Measurements from ENCODE around the gene PARD6B. TPM values are rescaled to one million over a fixed set of nuclear protein-coding genes. Genes with fewer than 3 reads are reported as not detected.
"Not testable (repeated sequence)": the region's sequence is repeated elsewhere in the genome, so short reads cannot be mapped to it uniquely, and the experiment has no call there.

The PARD6B gene
- polyA plus RNA-seq, 10 donors, result 0.23 to 0.74 (median 0.37) TPM

- DNase-seq, result not testable (repeated sequence)
These were observed 27.5 kb upstream of the PARD6B start for GRCh38 chr20:50703651-50704438.

GRCh38 chr20:50704514-50704913, 26.9 kb upstream of the PARD6B start:
- DNase-seq, result no peak

- no peak for DNase-seq
These were observed 26.4 kb upstream of the PARD6B start for GRCh38 chr20:50704971-50705370.

GRCh38 chr20:50708845-50709635, 22.3 kb upstream of the PARD6B start:
- peak; percentile 76 to 82 (median 78) for DNase-seq

GRCh38 chr20:50709636-50709973, 21.8 kb upstream of the PARD6B start:
- DNase-seq, result no peak

GRCh38 chr20:50710492-50711063, 20.8 kb upstream of the PARD6B start:
- no peak for DNase-seq

- DNase-seq, result no peak
These were observed 20.1 kb upstream of the PARD6B start for GRCh38 chr20:50711113-50711825.

GRCh38 chr20:50712771-50713656, 18.4 kb upstream of the PARD6B start:
- no peak for DNase-seq

GRCh38 chr20:50713657-50714101, 17.7 kb upstream of the PARD6B start:
- peak in 1 of 3 donors; percentile 60 for DNase-seq

GRCh38 chr20:50714426-50714825, 17.0 kb upstream of the PARD6B start:
- DNase-seq, result not testable (repeated sequence)

- DNase-seq, result no peak
These were observed 15.7 kb upstream of the PARD6B start for GRCh38 chr20:50715694-50716093.

- DNase-seq, result no peak
These were observed 14.9 kb upstream of the PARD6B start for GRCh38 chr20:50716518-50716917.

- DNase-seq, result no peak
These were observed 14.1 kb upstream of the PARD6B start for GRCh38 chr20:50717312-50717711.

- no peak for DNase-seq
These were observed 13.2 kb upstream of the PARD6B start for GRCh38 chr20:50717974-50718761.

GRCh38 chr20:50719328-50719727, 12.1 kb upstream of the PARD6B start:
- no peak for DNase-seq

- no peak for DNase-seq
These were observed 11.4 kb upstream of the PARD6B start for GRCh38 chr20:50720026-50720425.

GRCh38 chr20:50720582-50720981, 10.8 kb upstream of the PARD6B start:
- DNase-seq, result no peak

GRCh38 chr20:50721881-50722281, 9.5 kb upstream of the PARD6B start:
- DNase-seq, result no peak

- DNase-seq, result no peak
These were observed 8.8 kb upstream of the PARD6B start for GRCh38 chr20:50722424-50723155.

Measured in muscle of back (tissue), 11 donors.